HT-29 (cell line): ENCODE measurements around the gene ZNF106. TPM values are rescaled to one million over a fixed set of nuclear protein-coding genes. Genes with fewer than 3 reads are reported as not detected.

ENCODE experiments used
- DNase-seq: peaks from one replicate; pipeline ENCODE4 v3.0.0-alpha.2; 2015; ENCODE audit warnings: low spot score
- small RNA-seq: library from RNA; depleted of rRNA; stranded (forward); fragments of <200 nt; gene quantifications from one replicate; pipeline ENCODE3, GENCODE V24; 2014
- total RNA-seq: library from RNA; depleted of rRNA; stranded (reverse); fragments of >200 nt; shearing (Covaris generic); gene quantifications from 2 replicates; pipeline ENCODE4 v1.2.3, GENCODE V29; 2014; rRNA removed

ZNF106 gene
- total RNA-seq, 1 experiment from 2014 or later = 24.9 TPM

DNA sequence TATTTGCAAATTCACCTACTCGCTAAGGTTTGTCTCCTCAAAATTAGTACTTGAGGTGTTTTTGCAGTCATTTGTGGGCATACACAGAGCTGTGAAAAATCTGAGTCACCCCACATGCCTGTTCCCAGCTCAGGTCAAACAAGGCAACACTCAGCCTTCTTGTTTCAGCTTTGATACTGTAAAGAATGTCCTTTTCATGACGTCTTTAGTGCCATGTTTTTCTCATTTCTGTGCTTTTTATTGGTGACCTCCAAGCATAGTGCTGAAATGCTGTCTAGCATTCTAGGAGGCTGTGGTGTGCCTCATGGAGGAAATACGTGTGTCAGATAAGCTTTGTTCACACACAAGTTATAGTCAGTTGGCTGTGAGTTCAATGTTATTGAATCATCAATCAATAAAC lies 122.8 kb downstream of the ZNF106 start:
- no peak for DNase-seq

DNA sequence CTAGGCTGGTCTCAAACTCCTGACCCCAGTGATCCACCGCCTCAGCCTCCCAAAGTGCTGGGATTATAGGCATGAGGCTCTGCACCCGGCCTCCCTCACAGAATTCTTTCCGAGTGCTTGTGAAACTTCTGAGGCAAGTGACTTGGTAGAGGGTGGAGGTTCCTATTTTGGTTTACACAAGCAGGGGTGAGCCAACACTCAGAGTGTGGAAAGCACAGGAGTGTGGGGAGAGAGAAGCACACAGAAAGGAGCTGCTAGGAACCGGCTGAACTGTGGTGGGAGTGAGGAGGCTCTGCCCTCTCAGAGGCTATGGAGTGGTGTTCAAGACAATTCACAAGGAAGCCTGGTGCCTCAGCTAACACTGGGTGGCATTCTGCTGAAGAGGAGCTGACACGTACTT lies 123.9 kb downstream of the ZNF106 start:
- no peak for DNase-seq

DNA sequence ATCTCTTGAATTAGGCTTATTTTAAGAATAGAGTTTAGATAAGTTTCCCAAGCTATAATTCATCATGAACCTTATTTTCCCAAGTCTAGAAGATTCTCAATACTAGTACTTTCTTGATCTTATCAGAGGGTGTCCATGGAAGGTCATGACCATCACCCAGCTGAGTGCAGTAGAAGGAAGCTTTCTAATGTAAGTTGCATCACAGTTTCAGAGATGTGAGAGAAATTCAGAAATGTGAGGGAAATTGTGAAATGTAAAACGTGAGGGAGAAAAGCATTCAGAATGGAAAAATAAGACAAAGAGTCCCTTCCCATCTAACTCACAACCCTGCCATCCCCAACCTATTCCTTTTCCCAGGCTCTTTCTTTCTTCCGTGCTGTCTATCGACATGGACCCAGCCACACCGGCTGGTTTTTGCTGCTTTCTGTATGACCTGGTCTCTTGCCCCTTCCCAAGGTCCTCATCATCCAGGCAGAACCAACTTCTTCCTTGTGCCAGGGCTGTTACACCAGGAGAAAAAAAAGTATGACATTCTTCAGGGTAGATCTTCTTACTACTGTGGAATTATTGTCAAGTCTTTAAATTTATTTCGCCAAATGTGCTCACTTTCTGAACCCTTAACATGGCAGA lies 124.9 kb downstream of the ZNF106 start:
- DNase-seq = no peak

DNA sequence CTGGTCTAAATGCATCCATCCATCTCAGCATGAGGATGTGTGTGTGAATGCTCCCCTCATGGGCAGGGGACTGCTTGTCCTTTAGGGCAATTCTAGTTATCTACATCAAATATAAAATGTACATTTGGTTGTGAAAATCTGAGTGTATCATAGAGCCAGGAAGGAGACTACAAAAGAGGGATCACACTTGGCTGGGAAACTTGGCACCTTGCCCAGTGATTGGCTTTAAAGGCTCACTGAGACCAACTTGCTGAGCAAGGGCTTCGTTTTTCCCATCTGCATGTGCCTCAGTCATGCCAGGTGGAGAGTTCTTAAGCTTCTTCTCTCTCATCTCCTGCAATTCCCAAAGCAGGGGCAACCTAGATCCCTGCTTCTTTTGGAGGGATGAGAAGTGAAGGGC lies 126.4 kb downstream of the ZNF106 start:
- DNase-seq = peak; percentile 50

DNA sequence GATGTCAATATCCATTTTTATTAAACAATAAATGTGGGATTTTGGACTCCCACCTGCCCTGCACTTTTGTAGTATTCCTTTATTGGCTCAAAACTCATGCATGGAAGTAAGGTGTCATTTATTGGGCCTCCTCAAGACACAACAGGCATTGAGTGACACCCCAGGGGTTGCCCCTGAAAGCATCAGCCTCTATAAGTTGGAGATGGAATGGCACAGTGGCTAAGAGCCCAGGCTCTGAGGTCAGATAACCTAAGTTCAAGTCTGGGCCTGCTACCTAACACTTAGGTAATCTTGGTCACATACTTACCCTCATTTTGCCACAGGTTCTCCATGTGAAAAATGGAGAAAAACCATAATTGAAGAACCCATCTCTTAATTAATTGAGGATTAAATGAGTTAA lies 127.0 kb downstream of the ZNF106 start:
- DNase-seq = no peak

DNA sequence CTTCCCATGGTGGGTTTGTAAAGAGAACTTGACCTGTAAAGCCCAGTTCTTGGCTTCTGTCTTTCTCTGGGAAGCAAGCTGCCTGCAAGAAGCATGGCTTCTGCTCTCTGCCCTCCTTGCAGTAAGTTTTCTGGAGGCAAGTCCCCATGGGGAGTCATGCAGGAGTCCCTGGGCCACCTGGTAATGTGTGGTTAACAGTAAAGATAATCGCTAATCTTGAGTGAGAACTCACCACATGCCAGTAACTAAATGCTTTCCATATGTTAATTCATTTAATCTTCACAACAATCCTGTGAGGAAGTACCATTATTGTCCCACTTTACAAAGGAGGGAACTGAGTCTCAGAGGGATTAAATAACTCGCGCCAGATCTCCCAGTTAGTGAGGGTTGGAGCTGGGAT lies 127.5 kb downstream of the ZNF106 start:
- DNase-seq = no peak

Small RNAs within 50 kb of the gene (small RNA-seq; reads per million reads assigned to genes)
- gene RNU6-188P = not detected

Other genes with a start within 250 kb of the ZNF106 start
- 3.3 and 5.8 TPM in 2 replicates for gene GANC, start 217.9 kb downstream of the ZNF106 start, total RNA-seq
- gene TMEM87A, start 217.7 kb downstream of the ZNF106 start, total RNA-seq = 58.2 and 63.8 TPM in 2 replicates
- not detected in 2 replicates for gene CAPN3, start 131.6 kb downstream of the ZNF106 start, total RNA-seq
- gene SNAP23, start 4.5 kb upstream of the ZNF106 start, total RNA-seq = 30.2 and 39.5 TPM in 2 replicates
- 10.8 and 11.3 TPM in 2 replicates for gene LRRC57, start 57.7 kb upstream of the ZNF106 start, total RNA-seq
- 12.0 and 24.0 TPM in 2 replicates for gene HAUS2, start 57.7 kb upstream of the ZNF106 start, total RNA-seq
- 0.15 and 0.50 TPM in 2 replicates for gene STARD9, start 84.5 kb upstream of the ZNF106 start, total RNA-seq
- gene CDAN1, start 246.0 kb upstream of the ZNF106 start, total RNA-seq = 15.2 and 28.4 TPM in 2 replicates